OCI-LY7 (cell line): ENCODE measurements around the gene SLC30A1. TPM values are rescaled to one million over a fixed set of nuclear protein-coding genes. Genes with fewer than 3 reads are reported as not detected.

Experiments
- BruUV-seq: library from RNA; stranded (reverse); fragments of 400-500 nt; replicated peaks from 2 replicates; lab custom pipeline; 2021; lab: Mats Ljungman, UMichigan
- CTCF ChIA-PET: fragments of 300-600 bp; sonication (Branson Sonifier 250); formaldehyde crosslinking; loops from one replicate; lab custom pipeline; 2022; ENCODE audit warnings: antibody characterized with exemption; ENCODE audit not compliant: unreplicated experiment; lab: Charles Lee
- POLR2A ChIA-PET: fragments of 300-600 bp; sonication (Branson Sonifier 250); formaldehyde crosslinking; loops from one replicate; lab custom pipeline; 2022; ENCODE audit warnings: antibody characterized with exemption; lab: Charles Lee
- DNase-seq: peaks from one replicate; pipeline ENCODE4 v3.0.0-alpha.2; 2015; ENCODE audit warnings: low spot score
- H2AFZ ChIP-seq: fragments of 200-600 bp; sonication (generic), shearing (Covaris generic); 2 replicates; pipeline ENCODE4 v1.6.1; 2014; ENCODE audit warnings: mild to moderate bottlenecking, antibody characterized with exemption, low read length, moderate library complexity
- H3K27ac ChIP-seq: fragments of 200-600 bp; sonication (generic); 2 replicates; pipeline ENCODE4 v1.5.1; 2014; ENCODE audit warnings: mixed run types, low read depth, mild to moderate bottlenecking, moderate library complexity, low read length, inconsistent platforms; ENCODE audit not compliant: poor library complexity, severe bottlenecking
- H3K36me3 ChIP-seq: fragments of 200-600 bp; sonication (generic); 2 replicates; pipeline ENCODE4 v1.6.1; 2014; ENCODE audit warnings: mild to moderate bottlenecking, antibody characterized with exemption, low read length, moderate library complexity, mixed read lengths; ENCODE audit not compliant: insufficient read depth
- H3K4me1 ChIP-seq: fragments of 200-600 bp; sonication (generic); 2 replicates; pipeline ENCODE4 v1.5.1; 2014; ENCODE audit warnings: mild to moderate bottlenecking, low read length; ENCODE audit not compliant: insufficient read depth, poor library complexity, severe bottlenecking
- H3K4me2 ChIP-seq: fragments of 200-600 bp; sonication (generic); 2 replicates; pipeline ENCODE4 v1.6.1; 2014; ENCODE audit warnings: mild to moderate bottlenecking, low read length
- H3K4me3 ChIP-seq: fragments of 200-600 bp; sonication (generic); 2 replicates; pipeline ENCODE4 v1.5.1; 2014; ENCODE audit warnings: mild to moderate bottlenecking, low read depth, low read length; ENCODE audit not compliant: poor library complexity, severe bottlenecking
- H3K79me2 ChIP-seq: fragments of 200-600 bp; sonication (generic); 2 replicates; pipeline ENCODE4 v1.6.1; 2016; ENCODE audit warnings: low read depth, mild to moderate bottlenecking, low read length, moderate library complexity, mixed read lengths; ENCODE audit not compliant: insufficient read depth
- H3K9me2 ChIP-seq: fragments of 200-600 bp; sonication (generic); 2 replicates; pipeline ENCODE4 v1.6.1; 2016; ENCODE audit warnings: mild to moderate bottlenecking, low read length, mixed read lengths; ENCODE audit not compliant: insufficient read depth
- H3K9me3 ChIP-seq: fragments of 200-600 bp; sonication (generic); 2 replicates; pipeline ENCODE4 v1.6.1; 2014; ENCODE audit warnings: mild to moderate bottlenecking, mixed run types, low read length, mixed read lengths
- H4K20me1 ChIP-seq: fragments of 200-600 bp; sonication (generic); 2 replicates; pipeline ENCODE4 v1.6.1; 2014; ENCODE audit warnings: mild to moderate bottlenecking, antibody characterized with exemption, low read length, moderate library complexity, mixed read lengths; ENCODE audit not compliant: insufficient read depth
- EZH2phosphoT487 ChIP-seq: fragments of 200-600 bp; sonication (generic); IDR thresholded peaks from 2 replicates; pipeline ENCODE4 v1.6.1; 2018; ENCODE audit warnings: low read depth, borderline replicate concordance, mild to moderate bottlenecking, mixed run types, antibody characterized with exemption, low read length, moderate library complexity, mixed read lengths
- intact Hi-C: fragments of 100-400 bp; cut with micrococcal nuclease; formaldehyde crosslinking; loops from one replicate; pipeline ENCODE4 v1.10.0; 2022; ENCODE audit not compliant: unreplicated experiment
- total RNA-seq, 2 experiments: library from RNA; depleted of rRNA in 1 of 2; stranded (reverse); fragments of >200 nt in 1 of 2; shearing (Covaris generic) in 1 of 2; gene quantifications; 2 replicates each; pipeline ENCODE4 v1.2.3, GENCODE V29; 2014 to 2022
- TF ChIP-seq, protein P1 (sequence below): fragments of 200-600 bp; sonication (generic); conservative IDR thresholded peaks from 2 replicates; pipeline ENCODE4 v1.5.1; 2014; ENCODE audit warnings: mild to moderate bottlenecking, antibody characterized with exemption, low read length, moderate library complexity, mixed read lengths

Gene SLC30A1
- total RNA-seq, 2 experiments from 2014 or later, result 6.1 to 7.9 TPM

DNA sequence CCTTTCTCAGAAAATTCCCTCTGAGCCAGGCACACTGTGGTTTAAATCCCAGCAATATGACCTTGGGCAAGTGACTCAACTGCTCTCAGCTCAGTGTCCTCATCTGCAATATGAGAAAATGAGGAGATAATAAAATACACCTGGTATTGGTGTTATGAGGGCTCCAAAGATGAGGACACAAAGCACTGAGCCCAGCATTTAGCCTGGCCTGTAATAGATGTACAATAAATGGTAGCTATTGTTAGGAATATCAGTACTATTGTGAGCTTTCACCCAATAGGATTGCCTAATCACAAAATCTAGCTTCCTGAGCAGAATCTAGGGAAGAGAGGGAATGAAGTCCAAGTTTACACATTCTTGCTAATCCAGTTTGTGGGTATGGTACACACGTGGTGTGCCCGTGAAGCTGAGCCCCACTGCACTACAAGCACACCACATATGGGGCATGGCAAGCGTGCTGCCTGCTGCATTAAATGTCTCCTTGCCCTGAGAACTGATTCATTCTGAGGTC, 24.3 kb upstream of the SLC30A1 start:
- Histone ChIP-seq H3K4me2 (no peak overlapping the region), H4K20me1 (no peaks in the 10 kb centered on the region), H3K36me3 (no peaks in the 10 kb centered on the region), H3K9me2 (no peaks in the 10 kb centered on the region), H3K9me3 (no peaks in the 10 kb centered on the region), H3K4me3 (no peak overlapping the region), H3K4me1 (peaks cover 11% of the 10 kb centered on the region), H3K79me2 (no peaks in the 10 kb centered on the region), H2AFZ (no peak overlapping the region), H3K27ac (no peak overlapping the region)
- DNase-seq, result no peak
- ChIA-PET CTCF (no interaction called here), POLR2A (interaction anchor here (0.7 to 1.3 kb wide), 5 partner anchors 14 to 70 kb away, joined by 3 to 4 read pairs (median 3); partner anchors contain the start of gene SLC30A1)
- no TSS peak for BruUV-seq
- TF ChIP-seq EZH2phosphoT487, result no peak
- TF ChIP-seq, protein P1, sequence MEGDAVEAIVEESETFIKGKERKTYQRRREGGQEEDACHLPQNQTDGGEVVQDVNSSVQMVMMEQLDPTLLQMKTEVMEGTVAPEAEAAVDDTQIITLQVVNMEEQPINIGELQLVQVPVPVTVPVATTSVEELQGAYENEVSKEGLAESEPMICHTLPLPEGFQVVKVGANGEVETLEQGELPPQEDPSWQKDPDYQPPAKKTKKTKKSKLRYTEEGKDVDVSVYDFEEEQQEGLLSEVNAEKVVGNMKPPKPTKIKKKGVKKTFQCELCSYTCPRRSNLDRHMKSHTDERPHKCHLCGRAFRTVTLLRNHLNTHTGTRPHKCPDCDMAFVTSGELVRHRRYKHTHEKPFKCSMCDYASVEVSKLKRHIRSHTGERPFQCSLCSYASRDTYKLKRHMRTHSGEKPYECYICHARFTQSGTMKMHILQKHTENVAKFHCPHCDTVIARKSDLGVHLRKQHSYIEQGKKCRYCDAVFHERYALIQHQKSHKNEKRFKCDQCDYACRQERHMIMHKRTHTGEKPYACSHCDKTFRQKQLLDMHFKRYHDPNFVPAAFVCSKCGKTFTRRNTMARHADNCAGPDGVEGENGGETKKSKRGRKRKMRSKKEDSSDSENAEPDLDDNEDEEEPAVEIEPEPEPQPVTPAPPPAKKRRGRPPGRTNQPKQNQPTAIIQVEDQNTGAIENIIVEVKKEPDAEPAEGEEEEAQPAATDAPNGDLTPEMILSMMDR, result no peak
- intact Hi-C loops, result no loop called here

DNA sequence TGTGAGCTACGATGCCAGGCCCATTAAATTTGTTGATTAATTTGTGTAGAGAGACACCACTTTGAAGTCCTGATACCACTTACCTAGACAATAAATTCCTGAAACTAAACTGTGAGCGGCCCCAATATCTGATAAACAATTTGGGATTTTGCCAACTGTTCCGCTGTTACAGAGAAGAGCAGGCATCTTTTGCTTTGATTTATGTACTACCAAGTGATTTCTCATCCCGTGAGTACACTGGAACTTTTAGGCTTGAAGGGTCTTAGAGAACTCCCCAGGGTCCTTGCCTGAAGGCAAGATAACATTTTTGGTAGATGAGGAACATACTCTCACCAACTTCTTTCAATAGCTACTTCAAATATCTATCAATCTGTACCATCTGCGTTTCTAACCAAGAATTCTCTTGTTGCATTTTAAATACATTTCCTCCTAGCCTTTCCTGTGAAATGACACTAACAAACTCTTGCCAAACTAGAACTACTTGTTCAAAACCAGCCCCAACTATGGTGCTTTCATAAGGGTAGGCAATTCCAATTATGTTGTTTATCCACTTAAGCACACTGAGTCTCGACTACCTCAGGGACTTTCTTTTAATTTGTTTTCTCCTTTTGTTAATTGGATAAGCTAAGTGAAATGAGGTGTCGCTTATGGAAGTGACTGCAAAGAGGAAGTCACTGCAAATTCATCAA, 23.2 kb upstream of the SLC30A1 start:
- no TSS peak for BruUV-seq
- ChIA-PET CTCF (no interaction called here), POLR2A (interaction anchor here (1.3 kb wide), 2 partner anchors 13 to 23 kb away, joined by 3 to 4 read pairs; partner anchors contain the start of gene SLC30A1)
- TF ChIP-seq EZH2phosphoT487, result no peak
- TF ChIP-seq, protein P1, result no peak
- no peak overlapping the region for H3K27ac ChIP-seq
- no peaks in the 10 kb centered on the region for H3K36me3 ChIP-seq
- no peaks in the 10 kb centered on the region for H3K79me2 ChIP-seq
- H2AFZ ChIP-seq, result no peak overlapping the region
- intact Hi-C loops, result no loop called here
- peaks cover 9% of the 10 kb centered on the region for H3K4me1 ChIP-seq
- H3K9me2 ChIP-seq, result no peaks in the 10 kb centered on the region
- no peaks in the 10 kb centered on the region for H3K9me3 ChIP-seq
- no peak overlapping the region for H3K4me2 ChIP-seq
- H4K20me1 ChIP-seq, result no peaks in the 10 kb centered on the region
- no peak overlapping the region for H3K4me3 ChIP-seq
- no peak for DNase-seq

DNA sequence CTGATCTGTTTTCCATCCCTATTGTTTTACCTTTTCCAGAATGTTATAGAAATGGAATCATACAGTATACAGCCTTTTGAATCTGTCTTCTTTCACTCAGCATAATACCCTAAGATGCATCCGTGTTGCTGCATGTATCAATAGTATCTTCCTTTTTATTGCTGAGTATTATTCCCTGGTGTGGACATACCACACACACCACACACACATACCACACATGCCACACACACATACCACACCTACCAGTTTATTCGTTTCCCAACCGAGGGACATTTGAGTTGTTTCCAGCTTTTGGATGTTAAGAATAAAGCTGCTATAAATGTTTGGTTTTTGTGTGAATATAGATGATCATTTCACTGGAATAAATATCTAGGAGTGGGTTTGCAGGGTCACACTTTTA, 22.2 kb upstream of the SLC30A1 start:
- intact Hi-C loops, result no loop called here

More for the DNA sequence above, 22.2 kb upstream of the SLC30A1 start:
- Histone ChIP-seq H3K9me2 (no peaks in the 10 kb centered on the region), H3K9me3 (no peaks in the 10 kb centered on the region), H3K79me2 (no peaks in the 10 kb centered on the region), H3K4me1 (no peaks in the 10 kb centered on the region), H4K20me1 (no peaks in the 10 kb centered on the region), H3K4me3 (no peak overlapping the region), H3K27ac (no peak overlapping the region), H3K36me3 (no peaks in the 10 kb centered on the region), H2AFZ (no peak overlapping the region), H3K4me2 (no peak overlapping the region)
- POLR2A ChIA-PET, result no interaction called here
- TF ChIP-seq, protein P1, result no peak
- no peak for TF ChIP-seq EZH2phosphoT487
- DNase-seq, result no peak
- BruUV-seq, result no TSS peak
- CTCF ChIA-PET, result no interaction called here
